PC-3 (cell line): ENCODE data around the gene MRPS7.

Experiments used
- CTCF ChIP-seq: fragments of 300-600 bp; sonication (generic); conservative IDR thresholded peaks from 2 replicates; pipeline ENCODE4 v1.5.1; 2017; ENCODE audit warnings: antibody characterized with exemption, low read depth, mild to moderate bottlenecking, low read length
- EZH2 ChIP-seq: fragments of 300-600 bp; sonication (generic); IDR thresholded peaks from one replicate; pipeline ENCODE4 v1.6.1; 2017; ENCODE audit warnings: antibody characterized with exemption, mild to moderate bottlenecking, low read length; ENCODE audit not compliant: unreplicated experiment
- EZH2phosphoT487 ChIP-seq: fragments of 300-600 bp; sonication (generic); IDR thresholded peaks from 2 replicates; pipeline ENCODE4 v1.6.1; 2018; ENCODE audit warnings: mild to moderate bottlenecking, antibody characterized with exemption, low read length, borderline replicate concordance

GRCh38 chr17:75249564-75249963, 12.1 kb upstream of the MRPS7 start:
- TF ChIP-seq CTCF, result no peak
- no peak for TF ChIP-seq EZH2phosphoT487
- TF ChIP-seq EZH2, result no peak
